GM21515 (cell line): ENCODE results near the gene CFAP100.
A peak's percentile ranks its signal among the peaks of the same experiment; 100 is the strongest.

Experiments used
- ATAC-seq: cut with Tn5 transposase; IDR thresholded peaks from one replicate; pipeline ENCODE4 v1.9.1; 2021; ENCODE audit not compliant: unreplicated experiment

CFAP100 gene

DNA sequence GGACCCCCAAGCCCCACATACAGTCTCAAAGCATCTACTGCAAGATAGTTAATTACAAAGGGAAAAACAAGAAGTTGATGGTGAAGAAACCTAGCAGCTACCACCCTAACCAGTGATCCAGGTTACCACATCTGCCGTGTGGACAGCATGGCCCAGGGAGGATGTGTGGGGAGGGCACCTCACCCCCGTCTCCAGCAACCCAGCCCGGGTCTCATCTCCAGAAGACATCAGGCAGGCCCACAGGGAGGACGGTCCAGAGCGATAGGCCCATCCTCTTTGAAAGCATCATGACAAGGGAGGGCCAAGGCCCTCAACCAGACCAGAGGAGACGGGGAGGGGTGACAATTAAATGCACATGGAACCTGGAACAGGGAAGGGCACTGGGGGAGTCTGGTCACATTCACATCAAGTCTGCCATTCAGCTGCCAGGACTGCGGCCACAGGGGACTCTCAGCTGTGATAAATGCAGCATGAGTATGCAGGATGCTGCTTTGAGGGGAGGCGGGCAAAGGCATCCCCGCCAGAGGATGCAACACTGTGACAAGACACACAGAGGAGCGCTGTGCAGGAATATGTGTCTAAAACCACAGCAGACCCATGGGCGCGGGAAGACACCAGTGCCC lies 62.2 kb downstream of the CFAP100 start:
- no peak for ATAC-seq

DNA sequence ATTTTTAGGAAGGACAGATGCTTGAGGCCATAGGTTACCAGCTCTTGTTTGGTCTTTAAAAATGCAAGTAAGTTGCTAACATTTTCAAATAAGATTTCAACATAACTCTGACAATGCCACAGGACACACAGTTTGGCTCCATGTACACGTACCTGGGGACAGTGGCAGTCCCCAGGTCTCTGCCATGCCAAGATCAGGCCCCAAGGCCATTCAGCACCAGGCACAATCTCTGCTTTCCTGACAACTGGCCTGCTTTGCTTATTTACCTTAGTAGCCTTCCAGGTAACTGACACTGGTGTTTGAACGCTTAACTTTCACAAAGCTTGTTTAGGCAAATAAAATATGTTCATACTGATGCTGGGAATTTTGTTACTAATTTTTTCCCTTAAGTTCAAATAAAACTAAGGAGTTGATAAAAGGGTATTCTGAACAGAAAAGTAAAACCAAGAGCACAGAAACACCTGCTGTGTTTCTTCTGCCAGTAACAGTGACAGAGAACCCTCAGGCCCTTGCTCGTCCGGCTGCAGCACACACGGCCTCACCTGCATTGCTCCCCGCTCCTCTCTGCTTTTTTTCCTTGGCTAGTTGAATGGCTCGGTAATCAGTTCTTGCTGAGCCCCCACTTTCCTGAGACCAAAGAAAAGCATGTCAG lies 64.5 kb downstream of the CFAP100 start:
- ATAC-seq, result no peak

DNA sequence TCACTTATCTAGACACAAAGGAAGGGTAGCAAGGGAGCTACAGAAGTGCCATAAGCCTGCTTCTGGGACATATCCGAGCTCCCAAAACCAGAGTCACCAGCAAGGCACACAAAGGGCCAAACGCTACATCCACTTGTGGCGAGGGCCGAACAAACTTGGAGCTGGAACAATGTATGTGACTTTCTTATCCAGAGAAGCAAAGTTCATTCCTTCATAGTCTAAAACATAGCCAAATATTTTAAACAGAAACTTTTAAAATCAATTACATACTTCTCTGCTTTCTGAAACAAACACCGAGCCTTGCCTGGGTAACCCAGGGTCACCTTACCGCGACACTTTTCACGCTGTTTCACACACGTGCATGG lies 65.0 kb downstream of the CFAP100 start:
- no peak for ATAC-seq

DNA sequence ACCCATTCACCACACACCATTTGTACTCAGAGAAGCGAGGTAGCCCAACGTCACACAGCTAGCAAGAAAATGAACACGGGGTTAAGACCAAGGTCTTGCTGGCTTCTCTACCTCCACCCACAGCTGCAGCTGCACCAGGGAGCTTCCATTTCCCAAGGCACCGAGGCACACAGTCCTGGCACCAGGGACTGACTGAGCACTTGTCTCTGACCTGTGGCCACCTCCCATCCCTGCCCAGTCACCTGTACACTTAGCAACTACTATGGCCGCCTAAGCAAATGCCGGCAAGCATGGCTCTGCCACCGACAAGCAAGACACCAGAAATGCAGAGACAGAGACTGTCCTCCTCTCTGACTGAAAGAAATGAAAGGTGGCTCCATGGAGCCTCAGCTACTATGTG lies 65.7 kb downstream of the CFAP100 start:
- ATAC-seq, result no peak

DNA sequence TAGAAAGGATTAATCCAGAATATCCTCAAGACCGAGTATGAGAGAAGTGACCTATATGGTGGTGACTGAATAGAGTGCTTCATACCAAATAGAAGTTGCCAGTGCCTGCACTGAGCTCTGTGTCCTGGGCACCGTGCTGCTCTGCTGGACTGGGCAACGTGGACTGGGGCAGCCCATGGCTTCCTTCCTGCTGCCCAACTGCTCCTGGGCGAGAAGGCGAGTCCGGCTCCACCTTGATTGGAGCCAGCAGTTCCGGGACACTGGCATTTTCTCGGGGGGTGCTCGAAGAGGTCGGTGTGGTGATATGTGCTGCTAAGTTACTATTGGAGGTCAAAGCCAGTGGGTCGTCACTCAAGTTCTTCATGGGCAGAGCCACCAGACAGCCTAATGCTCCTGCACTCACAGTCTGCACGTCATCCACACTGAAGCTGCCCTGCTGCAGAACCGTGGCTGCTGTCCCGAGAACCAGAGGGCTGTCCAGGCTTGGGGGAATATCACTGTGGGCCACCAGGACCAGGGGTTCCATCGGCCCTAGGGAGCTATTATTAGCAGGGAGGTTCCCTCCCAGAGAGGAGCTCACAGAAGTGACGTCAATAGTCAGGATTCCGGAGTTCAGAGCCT lies 66.9 kb downstream of the CFAP100 start:
- no peak for ATAC-seq

DNA sequence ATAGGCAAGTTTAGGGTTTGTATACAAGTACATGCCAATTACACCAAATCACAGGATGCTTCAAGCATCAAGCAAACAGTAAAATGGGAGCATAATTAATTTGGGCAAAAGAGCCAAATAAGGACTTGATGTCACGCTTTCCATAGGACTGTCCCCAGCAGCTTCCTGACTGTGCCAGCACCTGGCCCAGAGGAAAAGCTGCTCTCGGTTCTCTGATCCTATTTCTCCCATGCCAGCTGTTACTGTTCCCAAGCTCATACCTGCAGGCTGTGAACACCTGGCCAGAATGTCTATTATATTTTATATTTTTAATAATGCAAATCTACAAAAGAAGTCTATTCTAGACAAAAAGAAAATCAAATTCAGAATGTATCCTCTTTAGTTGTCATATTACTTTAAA lies 68.8 kb downstream of the CFAP100 start:
- no peak for ATAC-seq

DNA sequence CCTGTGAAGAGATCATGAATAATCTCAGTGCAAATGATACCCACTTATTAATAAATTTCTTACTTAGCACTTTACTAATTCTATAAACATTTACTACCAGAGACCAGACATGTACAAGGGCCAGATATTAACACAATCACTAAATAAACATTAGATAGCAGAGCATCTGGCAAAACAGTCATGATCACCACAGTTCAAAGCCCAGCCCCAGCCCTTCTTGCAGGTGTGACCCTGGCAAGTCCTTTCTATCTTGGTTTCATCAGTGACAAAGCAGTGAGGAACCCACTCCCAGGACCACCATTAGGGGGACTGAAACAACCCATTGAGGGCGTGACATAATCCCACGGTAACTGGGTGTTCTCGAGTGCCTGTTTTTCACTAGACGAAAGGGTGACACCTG lies 69.4 kb downstream of the CFAP100 start:
- no peak for ATAC-seq

DNA sequence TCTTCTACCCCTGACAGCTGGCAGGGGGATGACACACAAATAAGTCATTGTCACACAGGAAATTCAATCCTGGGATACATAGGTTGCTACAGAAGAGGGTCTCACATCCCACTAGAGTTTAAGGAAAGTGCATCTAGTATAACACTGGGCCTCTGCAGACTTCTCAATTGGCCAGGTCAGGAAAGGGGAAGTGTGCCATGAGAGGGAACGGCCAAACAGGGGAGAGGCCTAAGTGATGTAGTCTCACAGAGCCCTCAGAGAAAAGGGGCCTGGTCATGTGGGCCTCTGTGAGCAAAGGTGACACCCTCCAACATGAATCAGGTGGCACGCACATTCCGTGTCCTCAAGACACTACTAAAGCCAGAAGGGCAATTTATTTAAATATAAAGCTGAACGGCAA lies 69.8 kb downstream of the CFAP100 start:
- no peak for ATAC-seq

DNA sequence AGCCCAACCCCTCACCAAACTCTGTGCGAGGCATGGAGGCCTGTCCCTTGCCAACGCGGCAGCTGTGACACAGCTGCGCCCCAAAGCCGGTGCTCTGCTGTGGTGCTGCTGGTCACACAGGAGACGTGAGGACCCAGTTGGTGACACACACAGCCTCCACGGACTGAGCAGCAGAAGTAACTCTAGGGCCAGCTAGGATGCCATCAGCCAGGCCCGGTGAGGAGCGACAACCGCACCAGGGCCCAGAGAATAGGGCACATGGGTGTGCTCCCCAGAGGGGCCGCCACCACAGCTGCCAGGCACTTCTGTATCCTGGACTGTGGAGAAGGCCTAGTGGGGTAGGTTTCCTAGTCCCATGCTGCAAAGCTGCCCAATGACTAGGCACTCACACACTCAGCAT lies 70.3 kb downstream of the CFAP100 start:
- ATAC-seq, result no peak

DNA sequence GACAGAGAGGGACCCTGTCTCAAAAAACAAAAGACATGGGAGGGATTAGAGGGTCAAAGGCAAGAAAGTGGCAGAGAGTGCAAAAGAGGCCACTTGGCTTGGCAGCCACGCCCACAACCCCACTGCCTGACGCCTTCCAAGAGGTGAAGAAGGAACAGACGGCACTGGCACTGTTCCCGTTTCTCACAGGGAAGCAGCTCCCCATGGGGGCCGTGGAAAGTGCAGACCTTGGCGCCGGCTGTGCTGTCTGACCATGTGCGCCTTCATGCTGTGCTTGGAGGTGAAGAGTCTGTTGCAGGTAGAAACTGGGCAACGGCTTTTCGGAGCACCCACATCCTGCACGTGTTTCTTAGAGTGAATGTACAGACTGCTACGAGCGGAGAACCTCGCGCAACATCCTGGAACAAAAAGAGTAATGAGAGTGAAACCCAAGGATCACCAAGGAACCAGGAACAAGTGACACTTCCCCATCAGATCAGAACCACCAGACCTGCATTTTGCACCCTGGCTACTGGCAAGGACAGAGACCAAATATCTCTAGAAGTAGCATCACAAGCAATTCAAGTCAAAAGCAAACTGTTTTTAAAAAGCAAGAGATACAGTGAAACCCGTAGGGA lies 71.3 kb downstream of the CFAP100 start:
- ATAC-seq, result no peak

DNA sequence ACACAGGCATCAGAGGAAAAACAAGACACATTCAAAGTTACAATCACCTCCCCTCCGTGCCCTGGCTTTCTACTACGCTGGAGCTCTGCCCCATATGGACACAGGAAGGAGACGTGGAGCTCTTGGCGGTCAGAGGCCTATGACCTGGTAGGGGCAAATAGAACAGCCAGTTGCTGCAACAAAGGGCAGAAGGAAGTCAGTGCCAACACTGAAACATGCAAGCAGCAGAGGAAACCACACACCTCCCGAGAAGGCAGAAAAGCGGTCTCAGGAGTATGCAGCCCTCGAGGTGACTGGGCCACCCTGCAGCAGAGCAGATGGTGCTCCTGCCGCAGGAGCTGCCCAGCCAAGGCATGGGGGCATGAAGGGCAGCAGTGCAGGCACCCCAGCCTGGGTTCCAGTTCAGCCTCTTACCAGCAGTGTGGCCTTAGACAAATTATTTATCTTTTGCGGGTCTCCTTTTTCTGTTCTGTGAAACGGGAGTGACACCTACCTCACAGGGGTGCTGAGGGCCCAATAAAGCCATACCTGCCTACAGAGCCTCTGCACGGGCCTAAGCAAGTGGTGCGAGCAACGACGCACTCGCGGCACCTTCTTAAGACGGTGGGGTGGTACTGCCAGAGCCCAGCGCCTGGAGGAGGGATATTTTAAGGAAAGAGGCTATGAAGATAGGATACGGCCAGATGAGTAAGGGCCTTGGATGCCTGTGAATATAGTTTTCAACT lies 72.3 kb downstream of the CFAP100 start:
- ATAC-seq, result no peak

DNA sequence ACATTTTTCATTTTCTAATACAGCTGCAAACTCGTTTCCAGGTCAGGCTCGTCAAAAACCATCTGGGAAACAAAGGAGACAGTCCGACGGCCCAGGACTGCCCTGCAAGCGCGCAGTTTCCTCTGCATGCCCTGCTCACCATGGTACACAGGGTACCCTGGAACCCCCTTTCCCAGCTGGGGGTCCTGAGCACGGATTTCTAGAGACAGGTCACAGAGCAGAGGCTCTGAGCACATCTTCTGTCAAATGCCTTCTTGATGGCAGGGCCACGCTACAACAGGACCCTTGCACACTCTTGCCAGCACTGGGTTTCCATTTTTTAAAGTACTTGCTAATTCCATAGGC lies 72.9 kb downstream of the CFAP100 start:
- no peak for ATAC-seq

DNA sequence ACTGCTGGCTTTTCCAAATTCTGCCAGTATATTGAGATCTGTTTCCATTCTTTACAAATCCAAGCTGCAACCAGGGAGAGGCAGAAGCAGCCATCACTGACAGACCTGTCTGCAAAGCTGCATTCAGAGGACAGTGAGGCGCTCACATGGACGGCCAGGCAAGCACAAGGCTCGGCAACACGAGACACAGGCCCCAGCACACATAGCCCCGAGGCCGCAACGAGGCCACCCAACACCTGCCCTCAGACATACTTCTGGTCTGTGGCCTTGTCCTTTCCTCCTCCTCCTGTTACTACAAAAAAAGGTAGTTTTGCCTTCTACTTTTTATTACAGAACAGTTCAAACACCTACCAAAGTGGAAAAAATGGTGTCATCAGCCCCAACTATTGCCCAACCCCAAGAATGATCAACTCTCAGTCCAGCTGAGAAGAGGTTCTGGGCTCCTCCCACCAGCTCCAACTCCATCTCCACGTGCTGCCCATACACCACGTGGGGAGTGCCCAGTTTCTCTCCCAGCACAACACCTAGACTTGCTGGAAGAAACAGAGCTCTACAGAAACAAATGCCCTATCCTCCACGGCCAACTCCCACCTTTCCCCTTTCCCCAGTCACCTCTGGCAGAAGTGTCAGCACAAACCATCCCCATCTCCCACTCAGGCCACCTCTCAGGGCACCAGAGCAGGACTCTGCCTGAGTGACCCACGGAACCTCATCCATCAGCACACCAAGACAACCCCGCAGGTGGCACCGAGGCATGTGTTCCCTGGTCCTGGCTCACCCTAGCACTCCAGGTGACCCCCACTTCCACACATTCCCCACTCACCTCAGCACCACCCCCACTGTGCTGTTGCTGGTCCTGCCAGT lies 73.6 kb downstream of the CFAP100 start:
- no peak for ATAC-seq

DNA sequence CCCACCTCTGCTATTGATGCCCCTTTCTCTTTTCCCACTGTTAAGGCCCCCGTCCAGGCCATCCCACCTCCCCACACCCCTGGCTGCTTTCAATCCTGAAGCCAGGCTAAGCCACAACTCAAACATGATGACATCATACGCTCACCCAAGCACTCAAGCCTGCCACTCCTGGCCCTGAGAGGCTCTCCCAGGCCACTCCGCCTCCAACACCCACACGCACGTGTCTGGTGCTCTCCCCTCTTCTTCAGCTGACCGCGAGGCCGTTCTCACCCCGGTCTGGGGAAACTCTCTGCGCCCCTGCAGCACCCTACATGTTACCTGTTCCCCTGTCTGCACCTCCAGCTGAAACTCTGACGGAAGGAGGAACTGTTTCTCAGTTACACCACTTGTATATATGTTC lies 74.8 kb downstream of the CFAP100 start:
- ATAC-seq, result no peak

DNA sequence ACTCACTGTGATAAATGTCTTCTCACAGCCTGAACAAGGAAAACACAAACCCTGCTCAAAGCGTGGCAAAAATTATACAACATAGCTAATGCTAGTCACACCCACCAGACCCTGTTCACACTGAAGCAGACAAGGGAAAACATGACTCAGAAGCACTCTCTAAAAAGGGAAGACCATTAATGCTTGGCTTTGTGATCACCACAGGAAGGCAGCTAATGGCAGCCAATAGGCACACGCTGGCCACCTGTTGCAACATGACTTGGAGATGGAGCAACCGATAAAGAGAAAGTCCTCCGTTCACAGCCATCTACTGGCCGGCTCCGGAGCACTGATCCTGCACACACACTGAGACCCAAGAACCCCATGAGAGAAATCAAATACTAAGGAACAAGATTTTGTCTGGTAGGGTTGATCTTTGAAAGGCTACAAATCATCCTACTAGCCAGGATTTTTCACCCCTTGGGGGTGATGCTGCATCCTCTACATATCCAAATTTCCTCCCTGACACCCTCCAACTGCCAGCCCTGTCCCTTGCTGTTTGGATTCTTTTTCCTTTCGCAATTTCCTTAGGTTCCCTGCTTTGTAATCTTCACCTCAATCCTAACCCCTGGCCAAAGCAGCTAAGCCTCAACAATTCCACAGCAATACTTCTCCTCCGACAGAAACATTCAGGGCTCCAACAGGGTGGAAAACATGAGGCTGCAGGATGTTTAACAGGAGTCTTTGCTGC lies 77.7 kb downstream of the CFAP100 start:
- ATAC-seq, result no peak

DNA sequence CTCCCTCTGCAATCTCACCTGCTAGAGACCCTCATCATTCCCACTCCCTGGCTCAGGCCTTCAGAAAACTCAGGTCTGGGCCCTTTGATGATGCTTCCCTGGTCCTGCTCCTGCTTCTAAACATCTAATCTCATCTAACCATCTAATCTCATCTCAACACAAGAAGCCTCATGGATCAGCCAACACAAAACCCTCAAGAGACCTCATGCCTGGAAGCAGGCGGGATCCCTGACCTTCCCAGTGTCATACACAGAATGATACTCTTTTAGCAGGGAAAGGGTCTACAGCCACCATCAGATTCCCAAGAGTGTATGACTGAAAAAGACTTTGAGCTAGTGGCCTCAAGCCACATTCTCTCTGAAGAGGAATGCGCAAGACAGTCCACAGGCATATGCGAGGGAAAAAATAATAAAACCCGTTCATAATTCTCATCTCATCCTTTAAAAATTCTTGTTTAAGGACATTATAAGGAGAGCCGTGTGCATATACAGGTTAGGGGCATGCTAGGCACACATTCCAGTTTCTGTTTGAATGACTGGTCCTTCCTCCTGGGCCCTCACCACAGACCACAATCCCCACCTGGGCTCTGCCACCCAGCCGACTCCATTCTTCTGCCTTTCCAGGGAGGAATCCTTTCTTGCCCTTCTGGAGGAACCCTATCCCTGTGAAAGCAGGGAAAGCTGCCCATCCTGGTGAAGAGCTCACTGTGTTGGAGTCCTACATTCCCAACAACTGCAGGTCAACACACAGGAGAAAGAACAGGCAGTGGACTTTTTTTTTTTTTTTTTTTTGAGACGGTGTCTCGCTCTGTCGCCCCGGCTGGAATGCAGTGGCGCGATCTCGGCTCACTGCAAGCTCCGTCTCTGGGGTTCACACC lies 78.8 kb downstream of the CFAP100 start:
- no peak for ATAC-seq

DNA sequence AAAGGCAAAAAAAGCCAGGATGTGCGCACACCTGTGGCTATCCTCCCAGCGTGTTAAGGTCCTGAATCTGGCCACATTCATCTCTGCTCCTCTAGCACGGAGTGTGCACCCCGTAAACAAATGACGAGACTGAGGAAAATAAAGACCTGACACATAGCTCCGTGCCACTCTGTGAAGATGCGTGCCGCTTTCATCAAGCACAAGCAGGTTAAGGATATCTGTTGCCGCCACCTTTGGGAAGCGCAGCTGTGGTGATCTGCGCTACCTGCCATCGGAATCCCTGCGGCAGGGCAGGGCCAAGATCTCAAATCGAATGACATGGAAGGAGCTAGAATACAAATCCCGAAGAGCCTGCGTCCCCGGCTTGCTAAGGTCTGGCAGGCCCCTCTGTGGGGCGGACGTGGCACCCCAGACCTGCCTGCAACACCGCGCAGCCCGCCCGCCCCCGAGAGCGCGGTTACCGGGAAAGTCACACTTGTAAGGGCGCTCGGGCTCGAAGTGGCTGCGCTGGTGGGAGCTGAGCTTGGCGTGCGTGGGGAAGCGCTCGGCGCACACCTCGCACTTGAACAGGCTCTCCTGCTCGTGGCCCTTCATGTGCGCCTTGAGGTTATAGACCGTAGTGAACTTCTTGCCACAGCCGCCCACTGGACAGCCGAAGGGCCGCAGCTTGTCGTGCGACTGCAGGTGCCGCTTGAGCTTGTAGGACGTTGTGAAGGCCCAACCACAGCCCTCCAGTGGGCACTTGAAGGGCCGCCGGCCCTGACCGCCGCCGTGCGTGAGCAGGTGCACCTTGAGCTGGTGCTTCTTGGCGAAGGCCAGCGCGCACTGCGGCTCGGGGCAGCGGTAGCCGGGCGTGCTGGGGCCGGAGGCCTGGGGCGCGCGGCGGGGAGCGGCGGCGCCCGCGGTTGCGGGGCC lies 80.0 kb downstream of the CFAP100 start:
- ATAC-seq, result peak; percentile 24
